ENCODE measurements around the gene CDS2.

The CDS2 gene

GRCh38 chr20:5172903-5173463, 46.2 kb downstream of the CDS2 start:
- Histone ChIP-seq H3K4me2 (ENCODE audit: insufficient read depth, low read length, poor library complexity, severe bottlenecking) (no peak overlapping the region), H3K14ac (ENCODE audit: low read length) (no peak overlapping the region), H3K4me3 (ENCODE audit: low read length in 2 of 2) (no peak overlapping the region), H3K27ac (replicated peaks; ENCODE audit: low read length) (no peak overlapping the region), H3K4me1 (ENCODE audit: control insufficient read depth in 2 of 2, insufficient read depth in 1 of 2, low read depth in 1 of 2, low read length in 2 of 2) (peaks cover 28 to 50% of the 10 kb centered on the region in 2 donors), H3K27me3 (ENCODE audit: control insufficient read depth in 3 of 3, insufficient read depth in 3 of 3, low read depth in 1 of 3, low read length in 3 of 3) (no peaks in the 10 kb centered on the region), H3K9ac (ENCODE audit: low read depth, low read length, poor library complexity) (no peak overlapping the region), H3K23ac (ENCODE audit: low read depth, low read length, poor library complexity) (no peak overlapping the region), H3K18ac (ENCODE audit: low read length) (no peak overlapping the region), H3K9me3 (replicated peaks in 1 of 2; ENCODE audit: control insufficient read depth in 2 of 2, insufficient read depth in 1 of 2, low read depth in 1 of 2, low read length in 2 of 2) (no peaks in the 10 kb centered on the region), H2BK15ac (ENCODE audit: low read length) (no peak overlapping the region), H3K79me1 (ENCODE audit: low read depth, low read length) (peaks cover 4% of the 10 kb centered on the region), H2BK5ac (ENCODE audit: low read length) (no peak overlapping the region), H3K4ac (ENCODE audit: low read length) (no peak overlapping the region), H2BK12ac (ENCODE audit: low read length) (no peak overlapping the region), H2AFZ (ENCODE audit: low read length) (no peak overlapping the region), H3K36me3 (replicated peaks in 1 of 2; ENCODE audit: control insufficient read depth in 2 of 2, insufficient read depth in 2 of 2, low read length in 2 of 2) (peaks cover 8 to 44% of the 10 kb centered on the region in 2 donors), H2BK120ac (ENCODE audit: low read depth, low read length) (no peak overlapping the region), H2AK5ac (ENCODE audit: low read depth, low read length) (no peak overlapping the region), H4K8ac (ENCODE audit: low read depth, low read length) (no peak overlapping the region), H4K91ac (ENCODE audit: low read depth, low read length, poor library complexity) (no peak overlapping the region)
- no CpG with 5 or more reads among the region's 8 CpGs for WGBS, 2 donors (ENCODE audit: extremely low coverage in 2 of 2, insufficient read length in 2 of 2, insufficient replicate concordance in 1 of 2)
- no peak for DNase-seq (ENCODE audit: low spot score)

- H4K8ac ChIP-seq (ENCODE audit: low read depth, low read length), result no peak overlapping the region
- DNase-seq (ENCODE audit: low spot score), result no peak
- no peaks in the 10 kb centered on the region for H3K27me3 ChIP-seq (ENCODE audit: control insufficient read depth in 3 of 3, insufficient read depth in 3 of 3, low read depth in 1 of 3, low read length in 3 of 3)
- H2BK15ac ChIP-seq (ENCODE audit: low read length), result no peak overlapping the region
- no peak overlapping the region for H2BK12ac ChIP-seq (ENCODE audit: low read length)
- no peak overlapping the region for H3K9ac ChIP-seq (ENCODE audit: low read depth, low read length, poor library complexity)
- H2BK120ac ChIP-seq (ENCODE audit: low read depth, low read length), result no peak overlapping the region
- no peak overlapping the region for H2AFZ ChIP-seq (ENCODE audit: low read length)
- H2BK5ac ChIP-seq (ENCODE audit: low read length), result no peak overlapping the region
- no peaks in the 10 kb centered on the region for H3K79me1 ChIP-seq (ENCODE audit: low read depth, low read length)
- no peak overlapping the region for H3K4me2 ChIP-seq (ENCODE audit: insufficient read depth, low read length, poor library complexity, severe bottlenecking)
- H3K4ac ChIP-seq (ENCODE audit: low read length), result no peak overlapping the region
- no peaks in the 10 kb centered on the region for H3K9me3 ChIP-seq (replicated peaks in 1 of 2; ENCODE audit: control insufficient read depth in 2 of 2, insufficient read depth in 1 of 2, low read depth in 1 of 2, low read length in 2 of 2)
- H2AK5ac ChIP-seq (ENCODE audit: low read depth, low read length), result no peak overlapping the region
- peaks cover 9 to 52% of the 10 kb centered on the region in 2 donors for H3K36me3 ChIP-seq (replicated peaks in 1 of 2; ENCODE audit: control insufficient read depth in 2 of 2, insufficient read depth in 2 of 2, low read length in 2 of 2)
- no peak overlapping the region for H3K23ac ChIP-seq (ENCODE audit: low read depth, low read length, poor library complexity)
- no peak overlapping the region for H3K4me3 ChIP-seq (ENCODE audit: low read length in 2 of 2)
- no peak overlapping the region for H3K14ac ChIP-seq (ENCODE audit: low read length)
- H4K91ac ChIP-seq (ENCODE audit: low read depth, low read length, poor library complexity), result no peak overlapping the region
- H3K18ac ChIP-seq (ENCODE audit: low read length), result no peak overlapping the region
- WGBS, 2 donors (ENCODE audit: extremely low coverage in 2 of 2, insufficient read length in 2 of 2, insufficient replicate concordance in 1 of 2), result no CpG with 5 or more reads among the region's 4 CpGs
- H3K4me1 ChIP-seq (ENCODE audit: control insufficient read depth in 2 of 2, insufficient read depth in 1 of 2, low read depth in 1 of 2, low read length in 2 of 2), result peaks cover 25 to 47% of the 10 kb centered on the region in 2 donors
- H3K27ac ChIP-seq (replicated peaks; ENCODE audit: low read length), result no peak overlapping the region
Observed at GRCh38 chr20:5173751-5174150, 46.9 kb downstream of the CDS2 start.

GRCh38 chr20:5177071-5177470, 50.3 kb downstream of the CDS2 start:
- H2AK5ac ChIP-seq (ENCODE audit: low read depth, low read length), result no peak overlapping the region
- no peak for DNase-seq (ENCODE audit: low spot score)

DNA sequence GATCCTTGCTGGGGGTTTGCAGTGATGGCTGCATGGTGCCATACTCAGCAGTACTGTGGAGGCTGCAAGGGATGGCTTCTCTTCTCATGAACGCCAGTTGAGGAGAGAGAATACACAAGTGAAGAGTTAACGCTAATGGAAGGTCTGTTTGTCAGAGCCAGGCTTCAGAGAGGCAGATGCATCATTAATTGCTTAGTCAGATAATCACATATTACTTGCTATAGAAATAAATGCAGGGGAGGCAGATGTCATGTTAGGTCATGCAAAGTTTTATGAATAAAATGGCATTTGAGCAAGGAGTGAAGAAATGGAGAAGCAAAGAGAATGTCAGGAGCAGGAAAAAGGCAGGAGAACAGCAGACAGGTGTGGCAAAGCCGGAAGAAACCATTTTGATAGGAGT, 51.2 kb downstream of the CDS2 start:
- DNase-seq (ENCODE audit: low spot score), result no peak
- Histone ChIP-seq H2BK5ac (ENCODE audit: low read length) (no peak overlapping the region), H3K36me3 (replicated peaks in 1 of 2; ENCODE audit: control insufficient read depth in 2 of 2, insufficient read depth in 2 of 2, low read length in 2 of 2) (peaks cover 13 to 86% of the 10 kb centered on the region in 2 donors), H3K4me2 (ENCODE audit: insufficient read depth, low read length, poor library complexity, severe bottlenecking) (no peak overlapping the region), H3K27me3 (ENCODE audit: control insufficient read depth in 3 of 3, insufficient read depth in 3 of 3, low read depth in 1 of 3, low read length in 3 of 3) (no peaks in the 10 kb centered on the region), H3K4me1 (ENCODE audit: control insufficient read depth in 2 of 2, insufficient read depth in 1 of 2, low read depth in 1 of 2, low read length in 2 of 2) (peaks cover 0 to 15% of the 10 kb centered on the region in 2 donors), H2BK12ac (ENCODE audit: low read length) (no peak overlapping the region), H2BK120ac (ENCODE audit: low read depth, low read length) (no peak overlapping the region), H3K9me3 (replicated peaks in 1 of 2; ENCODE audit: control insufficient read depth in 2 of 2, insufficient read depth in 1 of 2, low read depth in 1 of 2, low read length in 2 of 2) (no peaks in the 10 kb centered on the region), H2AFZ (ENCODE audit: low read length) (no peak overlapping the region), H3K14ac (ENCODE audit: low read length) (no peak overlapping the region), H3K27ac (replicated peaks; ENCODE audit: low read length) (no peak overlapping the region), H3K4me3 (ENCODE audit: low read length in 2 of 2) (no peak overlapping the region), H3K18ac (ENCODE audit: low read length) (no peak overlapping the region), H3K79me1 (ENCODE audit: low read depth, low read length) (no peaks in the 10 kb centered on the region), H3K4ac (ENCODE audit: low read length) (no peak overlapping the region), H4K8ac (ENCODE audit: low read depth, low read length) (no peak overlapping the region), H4K91ac (ENCODE audit: low read depth, low read length, poor library complexity) (no peak overlapping the region), H3K9ac (ENCODE audit: low read depth, low read length, poor library complexity) (no peak overlapping the region), H2AK5ac (ENCODE audit: low read depth, low read length) (no peak overlapping the region), H3K23ac (ENCODE audit: low read depth, low read length, poor library complexity) (no peak overlapping the region), H2BK15ac (ENCODE audit: low read length) (no peak overlapping the region)
- no CpG with 5 or more reads among the region's 3 CpGs for WGBS, 2 donors (ENCODE audit: extremely low coverage in 2 of 2, insufficient read length in 2 of 2, insufficient replicate concordance in 1 of 2)

More at GRCh38 chr20:5177071-5177470, 50.3 kb downstream of the CDS2 start:
- no peak overlapping the region for H3K4me3 ChIP-seq (ENCODE audit: low read length in 2 of 2)
- H3K27ac ChIP-seq (replicated peaks; ENCODE audit: low read length), result no peak overlapping the region
- peaks cover under 1 to 17% of the 10 kb centered on the region in 2 donors for H3K4me1 ChIP-seq (ENCODE audit: control insufficient read depth in 2 of 2, insufficient read depth in 1 of 2, low read depth in 1 of 2, low read length in 2 of 2)
- H4K91ac ChIP-seq (ENCODE audit: low read depth, low read length, poor library complexity), result no peak overlapping the region
- no peak overlapping the region for H2BK15ac ChIP-seq (ENCODE audit: low read length)
- no CpG with 5 or more reads among the region's 6 CpGs for WGBS, 2 donors (ENCODE audit: extremely low coverage in 2 of 2, insufficient read length in 2 of 2, insufficient replicate concordance in 1 of 2)
- no peak overlapping the region for H2AFZ ChIP-seq (ENCODE audit: low read length)
- H3K18ac ChIP-seq (ENCODE audit: low read length), result no peak overlapping the region
- no peak overlapping the region for H3K4me2 ChIP-seq (ENCODE audit: insufficient read depth, low read length, poor library complexity, severe bottlenecking)
- no peaks in the 10 kb centered on the region for H3K79me1 ChIP-seq (ENCODE audit: low read depth, low read length)
- no peak overlapping the region for H2BK120ac ChIP-seq (ENCODE audit: low read depth, low read length)
- no peak overlapping the region for H2BK12ac ChIP-seq (ENCODE audit: low read length)
- no peak overlapping the region for H3K4ac ChIP-seq (ENCODE audit: low read length)
- H3K14ac ChIP-seq (ENCODE audit: low read length), result no peak overlapping the region
- no peak overlapping the region for H3K9ac ChIP-seq (ENCODE audit: low read depth, low read length, poor library complexity)
- no peak overlapping the region for H4K8ac ChIP-seq (ENCODE audit: low read depth, low read length)
- H2BK5ac ChIP-seq (ENCODE audit: low read length), result no peak overlapping the region
- H3K9me3 ChIP-seq (replicated peaks in 1 of 2; ENCODE audit: control insufficient read depth in 2 of 2, insufficient read depth in 1 of 2, low read depth in 1 of 2, low read length in 2 of 2), result no peaks in the 10 kb centered on the region
- no peak overlapping the region for H3K23ac ChIP-seq (ENCODE audit: low read depth, low read length, poor library complexity)
- peaks cover 9 to 78% of the 10 kb centered on the region in 2 donors for H3K36me3 ChIP-seq (replicated peaks in 1 of 2; ENCODE audit: control insufficient read depth in 2 of 2, insufficient read depth in 2 of 2, low read length in 2 of 2)
- no peaks in the 10 kb centered on the region for H3K27me3 ChIP-seq (ENCODE audit: control insufficient read depth in 3 of 3, insufficient read depth in 3 of 3, low read depth in 1 of 3, low read length in 3 of 3)

All from neuronal stem cell (in vitro differentiated cells).